ENCODE results near the gene KRT81. TPM values are rescaled to one million over a fixed set of nuclear protein-coding genes. Genes with fewer than 3 reads are reported as not detected.

KRT81 gene
- total RNA-seq, 4 donors from 2014 or later = 0.19 to 0.42 TPM; not detected in 2

GRCh38 chr12:52312086-52312485, 20.8 kb upstream of the KRT81 start:
- TF ChIP-seq POLR2A (IDR thresholded peaks at IDR 0.05; ENCODE audit: low read depth) (no peak), EP300 (IDR thresholded peaks at IDR 0.05) (no peak), POLR2AphosphoS5 (IDR thresholded peaks at IDR 0.05) (no peak), CTCF (IDR thresholded peaks at IDR 0.05) (no peak)
- no peak for DNase-seq (ENCODE audit: extremely low spot score)
- intact Hi-C loops (cut with DNase I) = no loop called here
- 82% methylated on average over 4 of the region's 4 CpGs for WGBS
- H3K9me3 ChIP-seq = no peaks in the 10 kb centered on the region
- peaks cover 0 to 14% (median 0%) of the 10 kb centered on the region in 4 donors for H3K27me3 ChIP-seq
- peaks cover 7 to 27% (median 19%) of the 10 kb centered on the region in 4 donors for H3K4me1 ChIP-seq
- no peak overlapping the region for H3K27ac ChIP-seq (replicated peaks in 1 of 4)
- H3K36me3 ChIP-seq = no peaks in the 10 kb centered on the region
- no peak overlapping the region for H3K4me3 ChIP-seq

- TF ChIP-seq EP300 (IDR thresholded peaks at IDR 0.05) = no peak
- no peak for TF ChIP-seq POLR2AphosphoS5 (IDR thresholded peaks at IDR 0.05)
- TF ChIP-seq CTCF (IDR thresholded peaks at IDR 0.05) = no peak
- no peak for TF ChIP-seq POLR2A (IDR thresholded peaks at IDR 0.05; ENCODE audit: low read depth)
- Histone ChIP-seq H3K36me3 (no peaks in the 10 kb centered on the region), H3K4me3 (no peak overlapping the region), H3K27ac (replicated peaks in 1 of 4) (no peak overlapping the region), H3K27me3 (peaks cover 0 to 14% (median 0%) of the 10 kb centered on the region in 4 donors), H3K4me1 (peaks cover 7 to 29% (median 19%) of the 10 kb centered on the region in 4 donors), H3K9me3 (no peaks in the 10 kb centered on the region)
- DNase-seq (ENCODE audit: extremely low spot score) = no peak
- intact Hi-C loops (cut with DNase I) = no loop called here
- 85% methylated on average over 3 of the region's 3 CpGs for WGBS
These were observed 19.9 kb upstream of the KRT81 start for GRCh38 chr12:52311285-52311648.

- no peak overlapping the region for H3K27ac ChIP-seq (replicated peaks in 1 of 4)
- no peak for TF ChIP-seq POLR2AphosphoS5 (IDR thresholded peaks at IDR 0.05)
- TF ChIP-seq POLR2A (IDR thresholded peaks at IDR 0.05; ENCODE audit: low read depth) = no peak
- TF ChIP-seq EP300 (IDR thresholded peaks at IDR 0.05) = no peak
- no peak for TF ChIP-seq CTCF (IDR thresholded peaks at IDR 0.05)
- WGBS = 88% methylated on average over 4 of the region's 5 CpGs
- H3K36me3 ChIP-seq = no peaks in the 10 kb centered on the region
- DNase-seq (ENCODE audit: extremely low spot score) = no peak
- intact Hi-C loops (cut with DNase I) = no loop called here
- peaks cover 7 to 29% (median 19%) of the 10 kb centered on the region in 4 donors for H3K4me1 ChIP-seq
- peaks cover 0 to 14% (median 0%) of the 10 kb centered on the region in 4 donors for H3K27me3 ChIP-seq
- no peaks in the 10 kb centered on the region for H3K9me3 ChIP-seq
- no peak overlapping the region for H3K4me3 ChIP-seq
These were observed 19.4 kb upstream of the KRT81 start for GRCh38 chr12:52310622-52311284.

- Histone ChIP-seq H3K9me3 (no peaks in the 10 kb centered on the region), H3K4me1 (peaks cover 7 to 29% (median 19%) of the 10 kb centered on the region in 4 donors), H3K36me3 (no peaks in the 10 kb centered on the region), H3K27ac (replicated peaks in 1 of 4) (peak overlapping the region in 3 of 4 donors; percentile 55 to 78 (median 68)), H3K4me3 (peak overlapping the region; percentile 54 to 58 (median 58)), H3K27me3 (peaks cover 0 to 9% (median 0%) of the 10 kb centered on the region in 4 donors)
- TF ChIP-seq CTCF (IDR thresholded peaks at IDR 0.05) = no peak
- no peak for TF ChIP-seq POLR2AphosphoS5 (IDR thresholded peaks at IDR 0.05)
- TF ChIP-seq EP300 (IDR thresholded peaks at IDR 0.05) = no peak
- TF ChIP-seq POLR2A (IDR thresholded peaks at IDR 0.05; ENCODE audit: low read depth) = no peak
- 54% methylated on average over 7 of the region's 15 CpGs for WGBS
- DNase-seq (ENCODE audit: extremely low spot score) = no peak
- intact Hi-C loops (cut with DNase I) = no loop called here
These were observed 17.6 kb upstream of the KRT81 start for GRCh38 chr12:52308806-52309425.

Data from esophagus muscularis mucosa (tissue), 4 donors.